Measurements from ENCODE around the gene SH3TC1. TPM values are rescaled to one million over a fixed set of nuclear protein-coding genes. Genes with fewer than 3 reads are reported as not detected.

SH3TC1 gene
- total RNA-seq, 2 experiments from 2014 or later, result 7.8 to 8.8 TPM

DNA sequence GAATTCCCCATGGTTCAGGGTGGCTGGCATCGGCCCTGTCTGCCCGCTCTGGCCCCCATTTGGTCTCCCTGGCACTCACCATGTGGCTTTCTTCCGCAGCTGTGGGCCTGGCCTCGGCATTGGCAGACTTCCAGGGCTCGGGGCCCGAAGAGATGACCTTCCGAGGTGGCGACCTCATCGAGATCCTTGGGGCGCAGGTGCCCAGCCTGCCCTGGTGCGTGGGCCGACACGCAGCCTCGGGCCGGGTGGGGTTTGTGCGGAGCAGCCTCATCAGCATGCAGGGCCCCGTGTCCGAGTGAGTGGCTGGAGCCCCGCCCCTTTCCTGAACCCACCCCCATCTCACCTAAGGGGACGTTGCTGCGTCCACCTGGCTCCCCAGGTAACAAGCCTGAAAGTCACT is 20.1 kb downstream of the SH3TC1 start:
- H3K36me3 Mint-ChIP-seq, result peaks cover 9% of the 10 kb centered on the region
- H3K9me3 Mint-ChIP-seq, result no peaks in the 10 kb centered on the region
- no peaks in the 10 kb centered on the region for H3K27me3 Mint-ChIP-seq
- no peak overlapping the region for H3K27ac Mint-ChIP-seq
- DNase-seq, result no peak
- H3K4me1 Mint-ChIP-seq, result peaks cover 14% of the 10 kb centered on the region
- H3K4me3 Mint-ChIP-seq, result no peak overlapping the region

DNA sequence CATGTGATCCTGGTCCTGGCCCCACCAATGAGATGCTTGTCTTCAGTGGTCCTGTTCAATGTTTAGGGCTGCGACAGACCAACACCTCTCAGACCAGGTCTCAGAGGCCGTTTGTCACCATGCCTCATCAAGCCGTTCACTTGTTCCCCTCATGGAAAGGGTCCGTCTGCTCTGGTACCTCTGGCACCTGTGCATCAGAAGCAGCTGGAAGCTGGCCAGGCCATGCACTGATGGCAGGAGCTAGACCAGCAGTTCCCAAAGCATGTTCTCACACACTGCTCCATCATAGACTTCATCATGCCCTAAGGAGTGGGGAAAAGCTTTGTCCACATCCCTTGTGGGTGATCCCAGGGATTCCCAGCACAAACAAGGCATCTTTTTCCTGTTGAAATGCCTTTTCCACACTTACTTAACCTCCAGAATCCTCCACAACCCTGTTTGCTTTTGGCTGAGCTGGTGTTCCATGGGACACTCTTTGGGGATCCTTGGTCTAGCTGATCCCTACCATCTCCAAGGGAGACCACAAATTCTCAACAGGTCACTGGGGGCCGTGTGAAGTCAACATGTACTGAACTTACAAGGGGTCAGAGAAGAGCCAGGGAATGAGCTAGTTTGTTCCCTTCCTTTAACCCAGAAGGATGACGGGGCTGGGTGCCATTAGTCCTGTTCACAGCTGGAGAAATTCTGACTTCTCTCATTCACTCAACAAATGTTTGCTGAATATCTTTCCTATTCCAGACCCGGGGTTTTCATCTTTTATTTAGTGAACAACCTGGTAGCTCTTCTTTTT is 21.8 kb downstream of the SH3TC1 start:
- DNase-seq, result no peak
- Mint-ChIP-seq H3K4me1 (peaks cover 22% of the 10 kb centered on the region), H3K36me3 (peaks cover 14% of the 10 kb centered on the region), H3K27ac (no peak overlapping the region), H3K9me3 (no peaks in the 10 kb centered on the region), H3K27me3 (no peaks in the 10 kb centered on the region), H3K4me3 (no peak overlapping the region)

DNA sequence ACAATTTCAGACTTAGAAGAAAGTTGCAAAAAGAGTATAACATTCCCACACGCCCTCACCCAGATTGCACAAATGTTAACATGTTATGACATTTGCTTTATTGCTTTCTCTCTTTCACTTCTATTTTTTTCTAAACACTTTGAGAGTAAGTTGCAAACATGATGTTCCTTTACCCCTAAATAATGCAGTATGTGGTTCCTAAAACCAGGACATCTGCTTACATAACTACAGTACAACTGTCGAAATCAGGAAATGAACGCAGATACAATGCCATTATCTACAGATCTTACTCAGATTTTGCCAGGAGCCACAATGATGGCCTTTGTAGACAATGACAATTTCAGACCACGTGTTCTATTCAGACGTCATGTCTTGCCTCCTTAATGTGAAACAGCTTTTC is 22.4 kb downstream of the SH3TC1 start:
- Mint-ChIP-seq H3K4me1 (peaks cover 22% of the 10 kb centered on the region), H3K36me3 (peaks cover 14% of the 10 kb centered on the region), H3K27ac (no peak overlapping the region), H3K27me3 (no peaks in the 10 kb centered on the region), H3K4me3 (no peak overlapping the region), H3K9me3 (no peaks in the 10 kb centered on the region)
- DNase-seq, result no peak

DNA sequence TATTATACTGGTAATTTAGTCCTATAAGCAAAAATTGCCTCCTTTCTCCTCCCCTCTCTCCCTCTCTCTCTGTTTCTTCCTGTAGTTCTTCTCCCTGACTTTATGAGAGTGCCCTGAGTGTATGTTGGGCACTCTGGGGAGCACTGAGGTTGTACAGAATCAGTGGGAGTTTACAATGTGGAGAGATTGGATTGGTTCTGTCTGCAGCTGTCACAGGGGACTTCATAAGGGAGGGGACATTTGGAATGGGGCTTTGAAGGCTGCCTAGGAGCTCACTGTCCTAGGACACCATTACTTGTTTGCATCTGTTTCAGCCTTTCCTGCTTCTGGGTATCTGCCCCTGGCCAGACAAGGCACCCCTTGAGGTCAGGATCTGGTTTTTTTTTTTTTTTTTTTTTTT is 22.9 kb downstream of the SH3TC1 start:
- Mint-ChIP-seq H3K9me3 (no peaks in the 10 kb centered on the region), H3K4me1 (peaks cover 22% of the 10 kb centered on the region), H3K27ac (no peak overlapping the region), H3K4me3 (no peak overlapping the region), H3K36me3 (peaks cover 14% of the 10 kb centered on the region), H3K27me3 (no peaks in the 10 kb centered on the region)
- no peak for DNase-seq

DNA sequence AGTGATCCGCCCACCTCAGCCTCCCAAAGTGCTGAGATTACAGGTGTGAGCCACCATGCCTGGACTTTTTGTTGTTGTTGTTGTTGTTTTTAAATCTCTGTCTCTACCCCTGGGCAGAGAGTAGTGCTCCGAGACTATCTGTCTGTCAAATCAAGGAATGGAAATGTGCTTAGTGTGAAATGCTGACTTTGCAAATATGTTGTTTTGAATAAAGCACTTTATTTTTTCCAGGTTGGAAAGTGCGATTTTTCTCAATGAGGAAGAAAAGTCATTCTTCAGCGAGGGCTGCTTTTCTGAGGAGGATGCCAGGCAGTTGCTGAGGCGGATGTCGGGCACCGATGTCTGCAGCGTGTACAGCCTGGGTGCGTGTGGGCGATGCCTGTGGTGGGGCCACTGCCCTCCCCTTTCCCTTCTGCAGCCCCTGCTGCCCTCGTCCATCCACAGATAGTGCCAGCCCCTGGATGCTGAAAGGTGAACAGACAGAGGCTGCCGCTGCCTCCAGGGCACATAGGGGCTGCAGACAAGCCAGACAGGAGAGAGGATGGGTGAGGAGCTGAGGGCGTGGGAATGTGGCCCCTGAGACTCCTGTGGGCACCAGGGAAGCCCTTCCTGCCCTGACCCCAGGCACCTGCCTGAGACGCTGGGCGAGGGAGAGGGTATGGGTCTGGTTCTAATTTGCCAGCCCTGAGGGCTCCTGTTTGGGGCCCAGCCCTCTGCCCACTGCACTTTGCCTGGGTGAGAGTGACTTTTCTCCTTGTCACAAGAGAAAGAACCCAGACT is 23.7 kb downstream of the SH3TC1 start:
- H3K4me1 Mint-ChIP-seq, result peaks cover 22% of the 10 kb centered on the region
- H3K9me3 Mint-ChIP-seq, result no peaks in the 10 kb centered on the region
- no peak overlapping the region for H3K27ac Mint-ChIP-seq
- DNase-seq, result no peak
- peaks cover 14% of the 10 kb centered on the region for H3K36me3 Mint-ChIP-seq
- H3K4me3 Mint-ChIP-seq, result no peak overlapping the region
- H3K27me3 Mint-ChIP-seq, result no peaks in the 10 kb centered on the region

DNA sequence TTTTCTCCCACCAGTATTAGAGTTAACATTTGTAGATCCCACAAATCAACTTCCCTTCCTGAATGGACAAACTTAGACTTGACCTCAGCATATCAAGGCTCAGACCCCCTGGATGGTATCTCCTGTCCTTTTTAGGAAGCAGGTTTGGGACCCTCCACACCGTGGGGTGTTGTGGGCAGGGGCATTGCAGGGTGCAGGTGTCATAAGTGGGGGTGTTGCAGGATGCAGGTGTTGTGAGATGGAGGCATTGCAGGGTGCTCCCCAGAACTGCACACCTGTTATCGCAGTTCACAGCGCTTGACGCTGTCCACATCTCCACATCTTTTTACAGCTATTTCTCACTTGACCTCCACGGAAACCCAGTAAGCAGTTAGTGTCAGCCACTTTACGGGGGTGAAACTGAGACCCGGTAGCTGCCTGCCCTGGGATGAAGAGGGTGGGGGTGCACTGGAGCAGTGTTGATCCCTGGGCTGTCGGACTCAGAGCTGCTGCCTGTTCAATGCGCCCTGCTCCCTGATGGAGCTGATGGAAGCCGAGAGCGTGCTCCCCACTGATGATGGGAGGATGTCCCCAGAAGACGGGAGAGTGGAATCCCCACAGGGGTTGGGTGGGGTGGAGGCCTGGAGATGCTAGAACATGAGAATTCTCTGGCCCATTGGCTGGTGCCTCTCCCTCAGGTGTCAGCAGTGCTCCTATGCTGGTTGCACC is 25.3 kb downstream of the SH3TC1 start:
- Mint-ChIP-seq H3K36me3 (peaks cover 14% of the 10 kb centered on the region), H3K27ac (no peak overlapping the region), H3K27me3 (no peaks in the 10 kb centered on the region), H3K4me1 (peaks cover 30% of the 10 kb centered on the region), H3K4me3 (no peak overlapping the region), H3K9me3 (no peaks in the 10 kb centered on the region)
- DNase-seq, result no peak

DNA sequence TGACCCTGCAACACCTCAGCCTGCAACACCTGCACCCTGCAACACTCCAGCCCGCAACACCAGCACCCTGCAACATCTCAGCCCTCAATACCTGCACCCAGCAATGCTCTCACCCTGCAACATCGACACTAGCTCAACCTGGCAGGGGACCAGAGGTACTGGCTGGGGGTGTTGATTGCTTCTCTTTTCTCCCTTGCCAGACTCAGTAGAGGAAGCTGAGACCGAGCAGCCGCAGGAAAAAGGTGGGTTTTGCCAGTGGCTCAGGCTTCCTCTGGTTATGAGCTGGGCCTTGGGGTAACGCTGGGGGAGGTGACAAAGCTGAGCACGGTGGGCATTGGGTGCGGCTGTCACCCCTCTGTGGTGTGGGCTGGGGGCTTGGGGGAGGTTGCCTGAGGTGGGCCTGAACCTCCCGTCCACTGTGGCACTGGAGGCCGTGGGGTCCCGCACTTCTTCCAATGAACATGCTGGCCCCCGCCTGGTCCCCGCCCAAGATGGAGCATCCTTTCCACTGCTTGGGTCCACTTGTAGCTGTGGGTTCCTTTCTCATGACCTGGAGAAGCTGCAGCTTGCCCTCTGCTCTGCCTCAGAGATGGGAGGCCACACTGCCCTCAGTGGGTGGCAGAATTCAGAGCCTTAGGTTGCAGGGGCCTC is 26.0 kb downstream of the SH3TC1 start:
- Mint-ChIP-seq H3K27ac (no peak overlapping the region), H3K27me3 (no peaks in the 10 kb centered on the region), H3K36me3 (peaks cover 14% of the 10 kb centered on the region), H3K9me3 (no peaks in the 10 kb centered on the region), H3K4me1 (peaks cover 30% of the 10 kb centered on the region), H3K4me3 (no peak overlapping the region)
- no peak for DNase-seq

DNA sequence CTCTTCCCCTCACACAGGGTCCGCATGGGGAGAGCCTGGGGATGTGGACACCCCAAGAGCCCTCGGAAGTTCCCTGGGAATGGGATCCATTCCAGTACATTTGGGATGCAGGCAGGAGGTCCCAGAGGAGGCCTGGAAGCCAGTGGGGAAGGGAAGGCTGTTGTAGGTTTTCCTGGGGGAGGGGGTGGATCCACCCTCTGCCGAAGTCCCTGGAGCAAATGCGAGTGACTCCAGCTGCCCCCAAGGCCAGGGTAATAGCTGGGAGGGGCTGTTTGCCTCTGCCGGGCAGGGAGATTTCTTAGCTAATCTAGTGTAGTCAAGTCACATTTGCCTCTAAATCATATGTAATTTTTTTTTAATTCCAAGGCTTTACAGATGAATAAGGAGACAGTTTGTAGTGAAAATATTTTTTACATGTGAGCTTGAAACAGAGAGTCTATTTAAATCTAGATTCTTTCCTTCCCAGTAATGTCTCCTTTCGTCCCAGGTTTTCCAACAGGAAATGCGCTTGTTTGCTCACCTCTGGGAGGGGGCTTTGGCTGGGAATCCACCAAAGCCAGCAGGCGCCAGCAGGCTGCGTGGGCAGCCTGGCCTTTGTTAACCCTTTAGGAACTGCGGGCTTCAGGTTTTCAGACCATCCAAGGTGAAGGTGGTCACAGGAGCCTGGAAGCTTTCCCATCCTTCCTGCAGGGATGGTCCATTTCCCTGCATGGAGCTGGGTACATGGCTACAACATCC is 26.8 kb downstream of the SH3TC1 start:
- Mint-ChIP-seq H3K4me1 (peaks cover 29% of the 10 kb centered on the region), H3K27ac (no peak overlapping the region), H3K27me3 (no peaks in the 10 kb centered on the region), H3K9me3 (no peaks in the 10 kb centered on the region), H3K4me3 (no peak overlapping the region), H3K36me3 (peaks cover 14% of the 10 kb centered on the region)
- no peak for DNase-seq

DNA sequence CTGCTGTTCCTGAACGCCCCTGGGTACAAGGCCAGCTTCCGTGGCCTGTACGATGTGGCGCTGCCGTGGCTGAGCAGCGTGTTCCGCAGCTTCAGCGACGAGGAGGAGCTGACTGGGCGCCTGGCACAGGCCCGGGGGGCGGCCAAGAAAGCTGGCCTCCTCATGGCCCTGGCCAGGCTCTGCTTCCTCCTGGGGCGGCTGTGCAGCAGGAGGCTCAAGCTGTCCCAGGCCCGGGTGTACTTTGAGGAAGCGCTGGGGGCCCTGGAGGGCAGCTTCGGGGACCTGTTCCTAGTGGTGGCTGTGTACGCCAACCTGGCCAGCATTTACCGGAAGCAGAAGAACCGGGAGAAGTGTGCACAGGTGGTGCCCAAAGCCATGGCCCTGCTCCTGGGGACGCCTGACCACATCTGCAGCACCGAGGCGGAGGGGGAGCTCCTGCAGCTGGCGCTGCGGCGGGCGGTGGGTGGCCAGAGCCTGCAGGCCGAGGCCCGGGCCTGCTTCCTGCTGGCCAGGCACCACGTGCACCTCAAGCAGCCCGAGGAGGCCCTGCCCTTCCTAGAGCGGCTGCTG is 28.2 kb downstream of the SH3TC1 start:
- no peak for DNase-seq
- Mint-ChIP-seq H3K36me3 (peaks cover 14% of the 10 kb centered on the region), H3K4me3 (no peak overlapping the region), H3K9me3 (no peaks in the 10 kb centered on the region), H3K27me3 (no peaks in the 10 kb centered on the region), H3K4me1 (peaks cover 16% of the 10 kb centered on the region), H3K27ac (no peak overlapping the region)

DNA sequence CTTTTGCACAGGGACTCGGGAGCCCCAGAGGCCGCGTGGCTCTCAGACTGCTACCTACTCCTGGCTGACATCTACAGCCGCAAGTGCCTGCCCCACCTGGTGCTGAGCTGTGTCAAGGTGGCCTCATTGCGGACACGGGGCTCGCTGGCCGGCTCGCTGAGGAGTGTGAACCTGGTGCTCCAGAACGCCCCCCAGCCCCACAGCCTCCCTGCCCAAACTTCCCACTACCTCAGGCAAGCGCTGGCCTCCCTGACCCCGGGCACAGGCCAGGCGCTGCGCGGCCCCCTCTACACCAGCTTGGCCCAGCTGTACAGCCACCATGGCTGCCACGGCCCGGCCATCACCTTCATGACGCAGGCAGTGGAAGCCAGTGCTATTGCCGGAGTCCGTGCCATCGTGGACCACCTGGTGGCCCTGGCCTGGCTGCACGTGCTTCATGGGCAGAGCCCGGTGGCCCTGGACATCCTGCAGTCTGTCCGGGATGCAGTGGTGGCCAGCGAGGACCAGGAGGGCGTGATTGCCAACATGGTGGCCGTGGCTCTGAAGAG is 28.8 kb downstream of the SH3TC1 start:
- Mint-ChIP-seq H3K9me3 (no peaks in the 10 kb centered on the region), H3K4me1 (peaks cover 16% of the 10 kb centered on the region), H3K27me3 (no peaks in the 10 kb centered on the region), H3K4me3 (no peak overlapping the region), H3K27ac (no peak overlapping the region), H3K36me3 (peaks cover 11% of the 10 kb centered on the region)
- no peak for DNase-seq

DNA sequence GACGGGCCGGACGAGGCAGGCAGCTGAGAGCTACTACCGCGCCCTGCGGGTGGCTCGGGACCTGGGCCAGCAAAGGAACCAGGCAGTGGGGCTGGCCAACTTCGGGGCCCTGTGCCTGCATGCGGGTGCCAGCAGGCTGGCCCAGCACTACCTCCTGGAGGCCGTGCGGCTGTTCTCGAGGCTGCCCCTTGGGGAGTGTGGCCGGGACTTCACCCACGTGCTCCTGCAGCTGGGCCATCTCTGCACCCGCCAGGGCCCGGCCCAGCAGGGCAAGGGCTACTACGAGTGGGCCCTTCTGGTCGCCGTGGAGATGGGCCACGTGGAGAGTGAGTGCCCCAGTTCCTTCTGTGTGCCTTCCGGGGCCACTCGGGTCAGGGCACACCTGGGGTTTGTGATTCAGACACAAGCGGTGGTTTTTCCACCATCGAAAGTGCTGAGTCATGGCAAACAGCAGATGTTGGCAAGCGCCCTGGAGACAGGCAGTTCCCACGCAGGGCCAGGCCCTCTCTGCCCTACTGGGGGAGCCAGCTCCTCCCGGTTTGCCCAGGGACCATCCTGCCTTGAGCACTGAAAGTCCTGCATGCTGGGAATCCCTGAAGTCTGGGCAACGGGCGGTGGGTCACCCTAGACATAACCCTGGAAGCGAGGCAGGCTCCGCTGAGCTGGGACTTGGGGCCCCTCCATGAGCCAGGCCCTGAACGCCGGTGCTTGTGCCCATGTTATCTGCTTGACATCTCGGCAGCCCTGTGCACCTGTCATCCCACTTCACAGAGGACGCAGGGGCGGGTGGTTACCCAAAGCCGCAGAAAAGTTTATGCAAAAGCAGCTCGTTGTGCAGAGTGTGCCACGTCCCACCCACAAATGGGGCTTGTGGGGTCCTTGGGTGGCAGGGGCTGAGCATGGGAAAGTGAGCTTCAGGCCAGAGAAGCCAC is 29.5 kb downstream of the SH3TC1 start:
- peak; percentile 80 for DNase-seq
- Mint-ChIP-seq H3K9me3 (no peaks in the 10 kb centered on the region), H3K27ac (peak overlapping the region; percentile 74), H3K4me1 (peaks cover 16% of the 10 kb centered on the region), H3K36me3 (peaks cover 9% of the 10 kb centered on the region), H3K4me3 (peak overlapping the region; percentile 6), H3K27me3 (no peaks in the 10 kb centered on the region)

DNA sequence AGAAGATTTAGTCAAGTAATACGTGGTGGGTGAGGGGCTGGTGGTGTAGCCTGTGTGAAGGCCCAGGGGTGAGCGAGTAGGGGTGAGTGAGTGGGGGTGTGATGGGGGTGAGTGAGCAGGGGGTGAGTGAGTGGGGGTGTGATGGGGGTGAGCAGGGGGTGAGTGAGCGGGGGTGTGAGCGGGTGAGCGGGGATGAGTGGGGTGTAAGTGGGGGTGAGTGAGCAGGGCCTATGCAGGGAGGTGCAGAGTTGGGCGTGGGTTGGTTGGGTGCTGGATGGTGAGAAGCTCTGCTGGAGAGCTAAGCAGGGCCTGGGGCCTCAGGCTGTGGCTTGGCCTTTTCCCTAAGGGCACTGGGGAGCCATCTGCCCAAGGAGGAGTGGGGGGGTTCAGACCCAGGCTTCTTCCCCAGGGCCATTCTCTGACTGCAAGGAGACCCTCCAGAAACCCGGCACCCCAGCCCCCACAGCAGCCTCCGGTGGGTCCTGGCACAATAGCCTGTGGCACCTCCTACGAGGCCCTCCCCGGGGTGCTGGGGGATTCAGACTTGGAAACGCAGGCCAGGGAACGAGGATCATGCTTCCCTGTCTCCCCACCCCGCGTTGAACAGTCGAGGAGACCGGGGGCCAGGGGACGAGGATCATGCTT is 30.4 kb downstream of the SH3TC1 start:
- H3K36me3 Mint-ChIP-seq, result peaks cover 5% of the 10 kb centered on the region
- peak overlapping the region; percentile 74 for H3K27ac Mint-ChIP-seq
- H3K27me3 Mint-ChIP-seq, result no peaks in the 10 kb centered on the region
- DNase-seq, result peak; percentile 20
- peaks cover 16% of the 10 kb centered on the region for H3K4me1 Mint-ChIP-seq
- H3K4me3 Mint-ChIP-seq, result peak overlapping the region; percentile 6
- no peaks in the 10 kb centered on the region for H3K9me3 Mint-ChIP-seq

DNA sequence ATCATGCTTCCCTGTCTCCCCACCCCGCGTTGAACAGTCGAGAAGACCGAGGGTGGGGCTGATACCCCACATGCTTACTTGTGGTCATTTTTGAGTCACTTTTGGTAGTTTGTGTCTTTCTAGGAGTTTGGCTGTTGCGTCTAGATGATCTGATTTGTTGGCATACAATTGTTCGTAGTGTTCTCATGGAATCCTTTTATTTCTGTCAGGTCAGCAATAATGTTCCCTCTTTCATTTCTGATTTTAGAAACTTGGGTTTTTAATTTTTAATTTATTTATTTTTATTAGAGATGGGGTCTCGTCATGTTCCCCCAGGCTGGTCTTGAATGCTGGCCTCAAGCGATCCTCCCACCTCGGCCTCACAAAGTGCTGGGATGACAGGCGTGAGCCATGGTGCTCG is 30.9 kb downstream of the SH3TC1 start:
- Mint-ChIP-seq H3K4me3 (no peak overlapping the region), H3K4me1 (peaks cover 10% of the 10 kb centered on the region), H3K9me3 (no peaks in the 10 kb centered on the region), H3K27me3 (no peaks in the 10 kb centered on the region), H3K36me3 (peaks cover 1% of the 10 kb centered on the region), H3K27ac (no peak overlapping the region)
- no peak for DNase-seq

Data from activated naive CD8-positive, alpha-beta T cell treated with anti-CD3 and anti-CD28 coated beads for 36 hours (primary cell).